Renal cortex interstitium (tissue), 11 donors: ENCODE data around the gene HMGCL. TPM values are rescaled to one million over a fixed set of nuclear protein-coding genes. Genes with fewer than 3 reads are reported as not detected.
A peak's percentile ranks its signal among the peaks of the same experiment; 100 is the strongest.
"Not testable (repeated sequence)": the region's sequence is repeated elsewhere in the genome, so short reads cannot be mapped to it uniquely, and the experiment has no call there.

ENCODE experiments used
- DNase-seq, 11 donors: peaks; one replicate each; pipeline ENCODE4 v3.0.0-alpha.2; 2013; ENCODE audit warnings: low read depth in 9 of 11, low spot score in 4 of 11; ENCODE audit errors: extremely low read depth in 1 of 11
- polyA plus RNA-seq, 3 donors: library from polyadenylated mRNA; unstranded; fragments of 120-200 nt; gene quantifications; one replicate each; pipeline ENCODE4 v1.2.1, GENCODE V29; 2013; ENCODE audit not compliant: insufficient read length in 3 of 3

Gene HMGCL
- polyA plus RNA-seq, 3 donors, result 69.2 to 72.6 (median 69.8) TPM

GRCh38 chr1:23804183-23804835 lies 20.9 kb downstream of the HMGCL start:
- no peak for DNase-seq

- no peak for DNase-seq
Observed at GRCh38 chr1:23803674-23804073, 21.6 kb downstream of the HMGCL start.

GRCh38 chr1:23802809-23803342 lies 22.4 kb downstream of the HMGCL start:
- DNase-seq, result not testable (repeated sequence)

GRCh38 chr1:23801876-23802275 lies 23.4 kb downstream of the HMGCL start:
- no peak for DNase-seq

GRCh38 chr1:23801338-23801748 lies 23.9 kb downstream of the HMGCL start:
- no peak for DNase-seq

DNA sequence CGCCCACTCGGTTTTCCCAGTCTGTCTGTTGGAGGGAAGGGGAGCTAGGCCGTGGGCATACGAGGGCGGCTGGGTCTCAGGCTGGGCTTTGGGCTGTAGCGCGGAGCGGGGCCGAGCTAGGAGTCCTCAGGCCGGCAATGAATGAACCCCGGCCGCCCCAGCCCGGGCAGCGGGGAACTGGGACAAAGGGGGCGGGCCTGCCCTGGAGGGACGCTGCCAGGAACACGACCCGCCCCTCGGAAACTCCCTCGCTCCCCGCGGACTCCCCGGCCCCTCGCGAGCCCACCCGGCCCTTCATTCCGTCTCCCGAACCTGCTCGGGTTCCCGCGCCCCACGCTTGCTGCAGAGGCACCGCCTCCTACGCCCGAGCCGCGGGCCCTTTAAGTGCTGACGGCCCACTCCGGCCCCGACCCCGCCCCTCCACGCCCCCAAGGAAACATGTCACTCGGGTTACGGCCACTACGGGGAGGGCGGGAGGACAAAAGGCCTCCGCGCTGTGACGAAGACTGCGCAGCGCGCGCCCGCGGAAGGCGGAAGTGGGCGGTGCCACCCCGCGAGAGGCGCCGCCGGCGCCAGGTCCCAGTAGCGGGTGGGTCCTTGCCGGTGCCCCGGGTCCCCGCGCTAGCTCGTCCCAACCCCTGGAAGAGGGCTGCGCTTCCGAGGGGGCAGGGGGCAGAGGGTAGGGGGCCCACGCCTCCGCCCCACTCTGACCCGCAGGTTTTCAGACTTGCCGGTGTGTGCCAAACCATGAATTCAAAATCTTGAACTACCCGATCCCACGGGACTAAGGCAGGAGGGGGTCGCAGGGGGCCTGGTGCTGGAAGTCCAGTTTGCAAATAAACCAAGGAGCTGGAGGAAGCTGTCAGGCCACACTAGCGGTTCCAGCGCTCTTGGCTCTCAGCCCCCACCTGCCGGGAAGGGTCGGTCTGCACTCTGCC lies 24.6 kb downstream of the HMGCL start, which contains the start of gene GALE:
Gene GALE, minus strand, starts transcription at position 355 of the 938 bp plus-strand sequence. CDS start 1,747 bp downstream, outside the sequence.
- DNase-seq, result peak; percentile 82 to 94 (median 91)

GRCh38 chr1:23799570-23800399 lies 25.4 kb downstream of the HMGCL start:
- DNase-seq, result peak in 2 of 11 donors; percentile 14 to 50

DNA sequence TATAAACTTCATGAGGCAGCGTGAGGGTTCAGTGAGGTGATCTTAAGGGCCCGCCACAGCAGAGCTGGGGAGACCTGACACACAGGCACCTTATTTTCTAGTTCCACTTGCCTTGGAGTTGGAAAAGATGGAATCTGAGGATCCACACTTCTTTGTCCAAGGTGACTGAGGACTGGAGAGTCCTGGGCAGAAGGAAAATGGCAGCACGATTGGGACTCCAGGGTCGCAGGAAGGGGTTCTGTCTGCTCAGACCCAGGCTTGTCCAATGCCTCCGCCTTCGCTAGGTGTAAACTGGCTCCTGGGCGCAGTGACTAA lies 26.0 kb downstream of the HMGCL start:
- DNase-seq, result no peak

GRCh38 chr1:23798662-23799142 lies 26.5 kb downstream of the HMGCL start:
- no peak for DNase-seq

DNA sequence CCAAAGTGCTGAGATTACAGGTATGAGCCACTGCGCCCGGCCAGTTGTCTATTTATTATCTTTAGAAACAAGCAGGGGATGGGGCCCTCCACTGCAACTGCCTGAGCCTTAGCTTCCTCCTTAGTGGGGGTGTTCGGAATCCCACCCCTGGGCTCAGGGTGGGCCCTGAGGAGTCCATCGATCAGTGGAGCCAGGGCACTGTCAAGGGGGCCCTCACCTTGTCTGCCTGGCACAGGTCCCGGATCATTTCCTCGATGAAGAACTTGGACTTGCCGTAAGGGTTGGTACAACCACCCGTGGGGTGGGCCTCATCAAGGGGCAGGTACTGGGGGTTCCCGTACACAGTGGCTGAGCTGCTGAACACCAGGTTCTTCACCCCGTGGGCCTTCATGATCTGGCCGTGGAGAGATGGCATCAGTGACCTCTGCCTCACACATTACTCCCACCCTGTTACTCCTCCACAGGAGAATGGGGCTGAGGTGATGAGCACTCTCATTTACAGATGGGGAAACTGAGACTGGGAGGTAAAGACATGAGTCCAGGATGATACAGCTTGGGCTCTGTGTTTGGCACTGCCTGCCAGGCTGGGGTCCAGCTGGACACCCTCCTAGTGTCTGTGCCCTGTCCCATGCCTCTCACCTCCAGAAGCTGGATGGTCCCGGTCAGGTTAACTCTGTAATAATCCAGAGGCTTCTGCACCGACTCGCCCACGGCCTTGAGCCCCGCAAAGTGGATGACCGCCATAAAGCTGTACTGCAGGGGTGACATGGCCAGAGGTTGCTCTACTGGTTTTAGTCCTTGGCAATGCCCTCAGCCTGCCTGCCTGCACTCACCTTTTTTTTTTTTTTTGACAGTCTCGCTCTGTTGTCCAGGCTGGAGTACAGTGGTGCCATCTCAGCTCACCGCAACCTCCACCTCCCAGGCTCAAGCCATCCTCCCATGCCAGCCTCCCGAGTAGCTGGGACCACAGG lies 27.5 kb downstream of the HMGCL start:
- DNase-seq, result no peak

- DNase-seq, result no peak
Observed at GRCh38 chr1:23796466-23797271, 28.6 kb downstream of the HMGCL start.

GRCh38 chr1:23795676-23796465 lies 29.4 kb downstream of the HMGCL start:
- DNase-seq, result no peak

DNA sequence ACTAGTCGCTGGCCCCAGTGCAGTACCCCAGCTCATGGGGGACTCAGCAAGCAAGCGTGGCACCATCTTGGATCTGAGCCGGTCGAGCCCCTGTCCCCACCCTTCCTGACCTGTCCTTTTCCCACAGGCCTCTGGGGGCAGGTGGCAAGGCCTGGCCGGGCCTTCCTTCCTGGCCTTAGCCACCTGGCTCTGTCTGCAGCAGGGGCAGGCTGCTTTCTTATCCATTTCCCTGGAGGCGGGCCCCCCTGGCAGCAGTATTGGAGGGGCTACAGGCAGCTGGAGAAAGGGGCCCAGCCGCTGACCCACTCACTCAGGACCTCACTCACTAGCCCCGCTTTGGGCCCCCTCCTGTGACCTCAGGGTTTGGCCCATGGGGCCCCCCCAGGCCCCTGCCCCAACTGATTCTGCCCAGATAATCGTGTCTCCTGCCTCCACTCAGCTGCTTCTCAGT lies 30.5 kb downstream of the HMGCL start:
- not testable (repeated sequence) for DNase-seq

- no peak for DNase-seq
Observed at GRCh38 chr1:23793861-23794731, 31.1 kb downstream of the HMGCL start.

- no peak for DNase-seq
Observed at GRCh38 chr1:23793018-23793781, 32.0 kb downstream of the HMGCL start.
